ENCODE data around the gene SCGB1A1. TPM values are rescaled to one million over a fixed set of nuclear protein-coding genes. Genes with fewer than 3 reads are reported as not detected.

Gene SCGB1A1
- total RNA-seq, 1 experiment from 2014 or later: not detected

GRCh38 chr11:62423012-62423411, 4.2 kb downstream of the SCGB1A1 start:
- no peaks in the 10 kb centered on the region for H3K9me3 Mint-ChIP-seq (ENCODE audit: unreplicated experiment)
- no peaks in the 10 kb centered on the region for H3K4me1 Mint-ChIP-seq (ENCODE audit: insufficient read depth, unreplicated experiment)
- H3K27ac Mint-ChIP-seq (ENCODE audit: low read depth, unreplicated experiment): no peak overlapping the region
- intact Hi-C loops (cut with micrococcal nuclease): no loop called here
- no peaks in the 10 kb centered on the region for H3K27me3 Mint-ChIP-seq (ENCODE audit: insufficient read depth, unreplicated experiment)
- no peak for DNase-seq (ENCODE audit: unreplicated experiment)
- CTCF ChIA-PET: interaction anchor here (2.6 to 4.7 kb wide), 3 partner anchors 86 to 131 kb away, joined by 17 to 86 read pairs (median 23); no protein-coding TSS in a partner anchor
- no peaks in the 10 kb centered on the region for H3K36me3 Mint-ChIP-seq (ENCODE audit: insufficient read depth, unreplicated experiment)
- BruUV-seq (replicated peaks): no TSS peak
- no peak for TF ChIP-seq CTCF (IDR thresholded peaks at IDR 0.05; ENCODE audit: unreplicated experiment)
- no peak overlapping the region for H3K4me3 Mint-ChIP-seq (ENCODE audit: unreplicated experiment)
- POLR2A ChIA-PET: interaction anchor here (0.9 kb wide), 1 partner anchor 118 kb away, joined by 4 read pairs; no protein-coding TSS in a partner anchor

- TF ChIP-seq CTCF (IDR thresholded peaks at IDR 0.05; ENCODE audit: unreplicated experiment): no peak
- H3K27me3 Mint-ChIP-seq (ENCODE audit: insufficient read depth, unreplicated experiment): no peaks in the 10 kb centered on the region
- no peaks in the 10 kb centered on the region for H3K9me3 Mint-ChIP-seq (ENCODE audit: unreplicated experiment)
- DNase-seq (ENCODE audit: unreplicated experiment): no peak
- H3K4me1 Mint-ChIP-seq (ENCODE audit: insufficient read depth, unreplicated experiment): peaks cover 7% of the 10 kb centered on the region
- POLR2A ChIA-PET: interaction anchor here (1.2 kb wide), 1 partner anchor 87 kb away, joined by 3 read pairs; no protein-coding TSS in a partner anchor
- intact Hi-C loops (cut with micrococcal nuclease): no loop called here
- no peak overlapping the region for H3K27ac Mint-ChIP-seq (ENCODE audit: low read depth, unreplicated experiment)
- H3K4me3 Mint-ChIP-seq (ENCODE audit: unreplicated experiment): no peak overlapping the region
- no TSS peak for BruUV-seq (replicated peaks)
- H3K36me3 Mint-ChIP-seq (ENCODE audit: insufficient read depth, unreplicated experiment): no peaks in the 10 kb centered on the region
- CTCF ChIA-PET: interaction anchor here (0.7 to 2.1 kb wide), 6 partner anchors 35 to 145 kb away, joined by 3 to 17 read pairs (median 4); no protein-coding TSS in a partner anchor
Observed at GRCh38 chr11:62427630-62428233, 8.9 kb downstream of the SCGB1A1 start.

- CTCF ChIA-PET: interaction anchor here (0.6 to 2.1 kb wide), 2 partner anchors 23 to 114 kb away, joined by 5 to 17 read pairs; no protein-coding TSS in a partner anchor
- DNase-seq (ENCODE audit: unreplicated experiment): no peak
- no peak for TF ChIP-seq CTCF (IDR thresholded peaks at IDR 0.05; ENCODE audit: unreplicated experiment)
- BruUV-seq (replicated peaks): no TSS peak
- no peaks in the 10 kb centered on the region for H3K36me3 Mint-ChIP-seq (ENCODE audit: insufficient read depth, unreplicated experiment)
- H3K27ac Mint-ChIP-seq (ENCODE audit: low read depth, unreplicated experiment): no peak overlapping the region
- POLR2A ChIA-PET: interaction anchor here (0.6 to 0.7 kb wide), 2 partner anchors 36 to 298 kb away, joined by 3 read pairs; partner anchors contain the start of gene HNRNPUL2
- no peaks in the 10 kb centered on the region for H3K27me3 Mint-ChIP-seq (ENCODE audit: insufficient read depth, unreplicated experiment)
- H3K9me3 Mint-ChIP-seq (ENCODE audit: unreplicated experiment): no peaks in the 10 kb centered on the region
- intact Hi-C loops (cut with micrococcal nuclease): no loop called here
- peaks cover 7% of the 10 kb centered on the region for H3K4me1 Mint-ChIP-seq (ENCODE audit: insufficient read depth, unreplicated experiment)
- no peak overlapping the region for H3K4me3 Mint-ChIP-seq (ENCODE audit: unreplicated experiment)
Observed at GRCh38 chr11:62428871-62429560, 10.2 kb downstream of the SCGB1A1 start.

GRCh38 chr11:62430425-62430824, 11.6 kb downstream of the SCGB1A1 start:
- no TSS peak for BruUV-seq (replicated peaks)
- POLR2A ChIA-PET: no interaction called here
- no peak for DNase-seq (ENCODE audit: unreplicated experiment)
- no peak overlapping the region for H3K4me3 Mint-ChIP-seq (ENCODE audit: unreplicated experiment)
- TF ChIP-seq CTCF (IDR thresholded peaks at IDR 0.05; ENCODE audit: unreplicated experiment): no peak
- H3K27ac Mint-ChIP-seq (ENCODE audit: low read depth, unreplicated experiment): no peak overlapping the region
- H3K27me3 Mint-ChIP-seq (ENCODE audit: insufficient read depth, unreplicated experiment): no peaks in the 10 kb centered on the region
- H3K4me1 Mint-ChIP-seq (ENCODE audit: insufficient read depth, unreplicated experiment): peaks cover 7% of the 10 kb centered on the region
- H3K9me3 Mint-ChIP-seq (ENCODE audit: unreplicated experiment): no peaks in the 10 kb centered on the region
- no peaks in the 10 kb centered on the region for H3K36me3 Mint-ChIP-seq (ENCODE audit: insufficient read depth, unreplicated experiment)
- CTCF ChIA-PET: no interaction called here
- intact Hi-C loops (cut with micrococcal nuclease): no loop called here

All from MCF 10A (cell line).